ENCODE data around the gene TMC6. TPM values are rescaled to one million over a fixed set of nuclear protein-coding genes. Genes with fewer than 3 reads are reported as not detected.

TMC6 gene
- total RNA-seq, 4 donors from 2014 or later, result 0.27 to 4.9 (median 2.6) TPM

- Histone ChIP-seq H3K36me3 (no peaks in the 10 kb centered on the region), H3K27ac (no peak overlapping the region), H3K4me3 (no peak overlapping the region), H3K9me3 (no peaks in the 10 kb centered on the region), H3K4me1 (peaks cover 5 to 17% of the 10 kb centered on the region in 2 donors), H3K27me3 (peaks cover 3 to 9% (median 5%) of the 10 kb centered on the region in 3 donors)
- DNase-seq (no peak), ATAC-seq (no peak)
- intact Hi-C loops (cut with DNase I; ENCODE audit: low total_unique reads), result no loop called here
- in situ Hi-C loops (cut with MboI; ENCODE audit: low sequenced_read_pairs in 4 of 4), result no loop called here
- TF ChIP-seq CTCF (IDR thresholded peaks at IDR 0.05 in 4 of 5, conservative IDR thresholded peaks at IDR 0.05 in 1 of 5), result no peak
- no peak for TF ChIP-seq POLR2A (IDR thresholded peaks at IDR 0.05)
Observed at GRCh38 chr17:78122931-78123249, 5.7 kb downstream of the TMC6 start.

GRCh38 chr17:78122216-78122930, 6.2 kb downstream of the TMC6 start:
- H3K27ac ChIP-seq, result no peak overlapping the region

GRCh38 chr17:78121801-78122215, 6.7 kb downstream of the TMC6 start:
- TF ChIP-seq CTCF (IDR thresholded peaks at IDR 0.05 in 4 of 5, conservative IDR thresholded peaks at IDR 0.05 in 1 of 5), result no peak
- TF ChIP-seq POLR2A (IDR thresholded peaks at IDR 0.05), result no peak

More at GRCh38 chr17:78122216-78122930, 6.2 kb downstream of the TMC6 start:
- Histone ChIP-seq H3K36me3 (no peaks in the 10 kb centered on the region), H3K9me3 (no peaks in the 10 kb centered on the region), H3K4me1 (peaks cover 5 to 12% of the 10 kb centered on the region in 2 donors), H3K4me3 (no peak overlapping the region), H3K27me3 (peaks cover 0 to 4% (median 3%) of the 10 kb centered on the region in 3 donors)
- DNase-seq, result no peak
- TF ChIP-seq CTCF (IDR thresholded peaks at IDR 0.05 in 4 of 5, conservative IDR thresholded peaks at IDR 0.05 in 1 of 5), result no peak
- intact Hi-C loops (cut with DNase I; ENCODE audit: low total_unique reads), result no loop called here
- in situ Hi-C loops (cut with MboI; ENCODE audit: low sequenced_read_pairs in 4 of 4), result no loop called here
- no peak for ATAC-seq

GRCh38 chr17:78120971-78121800, 7.4 kb downstream of the TMC6 start:
- TF ChIP-seq POLR2A (IDR thresholded peaks at IDR 0.05), result no peak
- no peak for TF ChIP-seq CTCF (IDR thresholded peaks at IDR 0.05 in 4 of 5, conservative IDR thresholded peaks at IDR 0.05 in 1 of 5)
- no peaks in the 10 kb centered on the region for H3K36me3 ChIP-seq
- no peak for ATAC-seq
- no peaks in the 10 kb centered on the region for H3K4me1 ChIP-seq
- in situ Hi-C loops (cut with MboI; ENCODE audit: low sequenced_read_pairs in 4 of 4) (no loop called here), intact Hi-C loops (cut with DNase I; ENCODE audit: low total_unique reads) (no loop called here)
- no peaks in the 10 kb centered on the region for H3K9me3 ChIP-seq
- DNase-seq, result no peak
- H3K27me3 ChIP-seq, result no peaks in the 10 kb centered on the region
- no peak overlapping the region for H3K4me3 ChIP-seq
- no peak overlapping the region for H3K27ac ChIP-seq

More at GRCh38 chr17:78121801-78122215, 6.7 kb downstream of the TMC6 start:
- Histone ChIP-seq H3K27me3 (no peaks in the 10 kb centered on the region), H3K4me1 (peaks cover 0 to 6% of the 10 kb centered on the region in 2 donors), H3K36me3 (no peaks in the 10 kb centered on the region), H3K4me3 (no peak overlapping the region), H3K9me3 (no peaks in the 10 kb centered on the region), H3K27ac (no peak overlapping the region)
- DNase-seq (no peak), ATAC-seq (no peak)
- in situ Hi-C loops (cut with MboI; ENCODE audit: low sequenced_read_pairs in 4 of 4), result no loop called here
- intact Hi-C loops (cut with DNase I; ENCODE audit: low total_unique reads), result no loop called here
